HEK293 (cell line): Measurements from ENCODE around the gene PITHD1.

Source experiments
- GLIS1 ChIP-seq: fragments of 450-650 bp; formaldehyde crosslinking; IDR thresholded peaks from 2 replicates; pipeline ENCODE4 v1.5.1; 2016; ENCODE audit warnings: missing biosample characterization, missing genetic modification characterization
- KLF7 ChIP-seq: fragments of 450-650 bp; formaldehyde crosslinking; IDR thresholded peaks from 2 replicates; pipeline ENCODE4 v1.5.1; 2016; ENCODE audit warnings: missing biosample characterization, missing genetic modification characterization, borderline replicate concordance
- KLF8 ChIP-seq: fragments of 450-650 bp; formaldehyde crosslinking; IDR thresholded peaks from 2 replicates; pipeline ENCODE4 v1.5.1; 2016; ENCODE audit warnings: missing biosample characterization, missing genetic modification characterization
- MZF1 ChIP-seq: fragments of 450-650 bp; formaldehyde crosslinking; IDR thresholded peaks from 2 replicates; pipeline ENCODE4 v1.5.1; 2017; ENCODE audit warnings: missing biosample characterization, missing genetic modification characterization, borderline replicate concordance
- PRDM1 ChIP-seq: fragments of 450-650 bp; formaldehyde crosslinking; IDR thresholded peaks from 2 replicates; pipeline ENCODE4; 2016; ENCODE audit warnings: missing biosample characterization, missing genetic modification characterization
- PRDM2 ChIP-seq: fragments of 450-650 bp; formaldehyde crosslinking; IDR thresholded peaks from 2 replicates; pipeline ENCODE4 v1.5.1; 2016; ENCODE audit warnings: missing biosample characterization, missing genetic modification characterization, borderline replicate concordance
- SCRT1 ChIP-seq: fragments of 450-650 bp; formaldehyde crosslinking; IDR thresholded peaks from 2 replicates; pipeline ENCODE4 v1.5.1; 2016; ENCODE audit warnings: missing biosample characterization, missing genetic modification characterization, borderline replicate concordance
- TRIM28 ChIP-seq: IDR thresholded peaks from 2 replicates; pipeline ENCODE4 v1.6.1; 2011; ENCODE audit warnings: low read length, control low read depth, borderline replicate concordance
- WT1 ChIP-seq: fragments of 450-650 bp; formaldehyde crosslinking; IDR thresholded peaks from 2 replicates; pipeline ENCODE4 v1.5.1; 2016; ENCODE audit warnings: missing biosample characterization, missing genetic modification characterization
- ZBTB20 ChIP-seq: fragments of 450-650 bp; formaldehyde crosslinking; IDR thresholded peaks from 2 replicates; pipeline ENCODE4 v1.5.1; 2016; ENCODE audit warnings: missing biosample characterization, missing genetic modification characterization
- ZBTB26 ChIP-seq: fragments of 450-650 bp; formaldehyde crosslinking; optimal IDR thresholded peaks from 2 replicates; pipeline ENCODE3; 2016; ENCODE audit warnings: missing biosample characterization, mild to moderate bottlenecking, missing genetic modification characterization
- ZBTB48 ChIP-seq: fragments of 450-650 bp; formaldehyde crosslinking; IDR thresholded peaks from 2 replicates; pipeline ENCODE4 v1.5.1; 2016; ENCODE audit warnings: missing biosample characterization, missing genetic modification characterization
- ZBTB8A ChIP-seq: fragments of 450-650 bp; formaldehyde crosslinking; IDR thresholded peaks from 2 replicates; pipeline ENCODE4 v1.5.1; 2016; ENCODE audit warnings: missing biosample characterization, missing genetic modification characterization
- ZNF138 ChIP-seq: fragments of 450-650 bp; formaldehyde crosslinking; IDR thresholded peaks from 2 replicates; pipeline ENCODE4 v1.5.1; 2016; ENCODE audit warnings: missing biosample characterization, missing genetic modification characterization, borderline replicate concordance
- ZNF18 ChIP-seq: fragments of 450-650 bp; formaldehyde crosslinking; IDR thresholded peaks from 2 replicates; pipeline ENCODE4 v1.5.1; 2016; ENCODE audit warnings: missing biosample characterization, missing genetic modification characterization
- ZNF239 ChIP-seq: fragments of 450-650 bp; formaldehyde crosslinking; IDR thresholded peaks from 2 replicates; pipeline ENCODE4 v1.5.1; 2016; ENCODE audit warnings: missing biosample characterization, missing genetic modification characterization
- ZNF26 ChIP-seq: fragments of 450-650 bp; formaldehyde crosslinking; IDR thresholded peaks from 2 replicates; pipeline ENCODE4 v1.5.1; 2016; ENCODE audit warnings: missing biosample characterization, missing genetic modification characterization
- ZNF335 ChIP-seq: fragments of 450-650 bp; formaldehyde crosslinking; conservative IDR thresholded peaks from 2 replicates; pipeline ENCODE4 v1.5.1; 2016; ENCODE audit warnings: missing biosample characterization, missing genetic modification characterization
- ZNF48 ChIP-seq: fragments of 450-650 bp; formaldehyde crosslinking; IDR thresholded peaks from 2 replicates; pipeline ENCODE4 v1.5.1; 2016; ENCODE audit warnings: missing biosample characterization, missing genetic modification characterization
- ZNF654 ChIP-seq: fragments of 450-650 bp; formaldehyde crosslinking; IDR thresholded peaks from 2 replicates; pipeline ENCODE4 v1.5.1; 2016; ENCODE audit warnings: low read depth, missing biosample characterization, missing genetic modification characterization
- ZNF704 ChIP-seq: fragments of 450-650 bp; formaldehyde crosslinking; IDR thresholded peaks from 2 replicates; pipeline ENCODE4 v1.5.1; 2016; ENCODE audit warnings: missing biosample characterization, missing genetic modification characterization
- ZNF76 ChIP-seq: fragments of 450-650 bp; formaldehyde crosslinking; IDR thresholded peaks from 2 replicates; pipeline ENCODE4; 2016; ENCODE audit warnings: low read depth, missing biosample characterization, missing genetic modification characterization, borderline replicate concordance
- ZSCAN23 ChIP-seq: fragments of 450-650 bp; formaldehyde crosslinking; IDR thresholded peaks from 2 replicates; pipeline ENCODE4 v1.5.1; 2016; ENCODE audit warnings: missing biosample characterization, missing genetic modification characterization
- ZSCAN30 ChIP-seq: fragments of 450-650 bp; IDR thresholded peaks from 2 replicates; pipeline ENCODE4 v1.5.1; 2018; ENCODE audit warnings: missing biosample characterization, mild to moderate bottlenecking, missing genetic modification characterization, moderate library complexity
- ZSCAN5A ChIP-seq: fragments of 450-650 bp; formaldehyde crosslinking; IDR thresholded peaks from 2 replicates; pipeline ENCODE4 v1.5.1; 2016; ENCODE audit warnings: missing biosample characterization, missing genetic modification characterization

Gene PITHD1

GRCh38 chr1:23751050-23751814, 27.0 kb upstream of the PITHD1 start (continued):
- no peak for TF ChIP-seq PRDM2 (tag by site-specific recombination)
- TF ChIP-seq ZNF239 = no peak
- no peak for TF ChIP-seq ZBTB48
- peak; percentile 90 for TF ChIP-seq ZNF654 (tag by site-specific recombination)
- TF ChIP-seq ZNF18 (tag by site-specific recombination) = no peak
- TF ChIP-seq TRIM28 = no peak
- TF ChIP-seq ZBTB8A (tag by site-specific recombination) = no peak
- TF ChIP-seq ZSCAN5A (tag by site-specific recombination) = no peak
- no peak for TF ChIP-seq KLF8
- TF ChIP-seq ZNF76 (tag by site-specific recombination) = no peak
- no peak for TF ChIP-seq ZBTB20 (tag by site-specific recombination)
- TF ChIP-seq ZNF704 (tag by site-specific recombination) = no peak
- 0 out of 2 replicates have a peak, but pooled peaks have one; percentile 17 for TF ChIP-seq PRDM1 (tag by site-specific recombination)
- TF ChIP-seq GLIS1 (tag by site-specific recombination) = peak; percentile 11; the same call in 1 of the 2 replicates
- no peak for TF ChIP-seq ZNF26 (tag by site-specific recombination)
- TF ChIP-seq ZSCAN30 (tag by site-specific recombination) = no peak
- TF ChIP-seq ZNF335 (tag by site-specific recombination) = peak; percentile 55; the same call in 1 of the 2 replicates
- no peak for TF ChIP-seq ZNF138
- TF ChIP-seq ZBTB26 (tag by site-specific recombination) = no peak
- TF ChIP-seq KLF7 = no peak
- no peak for TF ChIP-seq MZF1
- TF ChIP-seq ZNF48 (tag by site-specific recombination) = no peak
- TF ChIP-seq SCRT1 (tag by site-specific recombination) = peak; percentile 55; the same call in 1 of the 2 replicates
- TF ChIP-seq ZSCAN23 = no peak
- TF ChIP-seq WT1 = no peak
